ENCODE data around the gene CHMP6. TPM values are rescaled to one million over a fixed set of nuclear protein-coding genes. Genes with fewer than 3 reads are reported as not detected.

CHMP6 gene
- total RNA-seq, 1 experiment from 2014 or later: 22.0 TPM

GRCh38 chr17:80946449-80946848 is 45.2 kb upstream of the CHMP6 start:
- no peak overlapping the region for H3K4me3 ChIP-seq (replicated peaks in 1 of 2; ENCODE audit: low read depth in 1 of 2, low read length in 2 of 2)
- no peaks in the 10 kb centered on the region for H3K9me3 ChIP-seq (ENCODE audit: control insufficient read depth in 1 of 2, insufficient read depth in 1 of 2, low read depth in 1 of 2, low read length in 2 of 2)
- H3K79me2 ChIP-seq (ENCODE audit: insufficient read depth, low read length): no peaks in the 10 kb centered on the region
- H3K36me3 ChIP-seq (ENCODE audit: control insufficient read depth in 1 of 2, insufficient read depth in 2 of 2, low read length in 2 of 2): peaks cover 9 to 20% of the 10 kb centered on the region in 2 experiments; a peak in 3 of 4 replicates
- intact Hi-C loops (cut with micrococcal nuclease): no loop called here
- no peak for DNase-seq (ENCODE audit: low read depth, low spot score)
- no peak for ATAC-seq
- ChIA-PET POLR2A (no interaction called here), CTCF (no interaction called here), RAD21 (ENCODE audit: low non-redundant PET in 1 of 2, low total read pairs in 2 of 2, uncharacterized antibody in 2 of 2, unreplicated experiment in 2 of 2) (no interaction called here)
- H3K9me2 ChIP-seq (ENCODE audit: insufficient read depth): no peaks in the 10 kb centered on the region
- no TSS peak for BruUV-seq (replicated peaks)
- no peaks in the 10 kb centered on the region for H3K27me3 ChIP-seq (ENCODE audit: insufficient read depth, low read length)
- no peak overlapping the region for H3K4me2 ChIP-seq (ENCODE audit: low read length)
- H3K27ac ChIP-seq (ENCODE audit: low read depth, low read length): no peak overlapping the region
- H3K9ac ChIP-seq (ENCODE audit: low read length): no peak overlapping the region
- H4K20me1 ChIP-seq (ENCODE audit: insufficient read depth): no peaks in the 10 kb centered on the region
- no peak overlapping the region for H2AFZ ChIP-seq (ENCODE audit: low read depth, low read length, poor library complexity, severe bottlenecking)
- H3K4me1 ChIP-seq (ENCODE audit: control insufficient read depth in 1 of 2, insufficient read depth in 2 of 2, low read length in 2 of 2): no peaks in the 10 kb centered on the region
- no peak for TF ChIP-seq YY1 (IDR thresholded peaks at IDR 0.05; ENCODE audit: extremely low read depth, insufficient replicate concordance, low read depth, low read length)
- TF ChIP-seq EGR1 (IDR thresholded peaks at IDR 0.05; ENCODE audit: low read depth): no peak
- no peak for TF ChIP-seq SP1 (IDR thresholded peaks at IDR 0.05; ENCODE audit: low read depth)
- TF ChIP-seq ZBTB33 (IDR thresholded peaks at IDR 0.05; ENCODE audit: extremely low read depth, insufficient replicate concordance, low read length): no peak
- TF ChIP-seq JUND (IDR thresholded peaks at IDR 0.05): no peak
- TF ChIP-seq REST (IDR thresholded peaks at IDR 0.05; ENCODE audit: low read depth): no peak
